B cell (primary cell): ENCODE data around the gene EPC1. TPM values are rescaled to one million over a fixed set of nuclear protein-coding genes. Genes with fewer than 3 reads are reported as not detected.
"Not testable (repeated sequence)": the region's sequence is repeated elsewhere in the genome, so short reads cannot be mapped to it uniquely, and the experiment has no call there.

Experiments
- ATAC-seq: fragments of 200-7000 bp; cut with Tn5 transposase; one replicate; pipeline ENCODE4 v1.10.0; 2021; ENCODE audit warnings: low read depth, mild to moderate bottlenecking, moderate number of reproducible peaks, moderate library complexity
- CTCF ChIA-PET: fragments of 350-600 bp; sonication (Branson Sonifier 250); formaldehyde crosslinking; loops from one replicate; lab custom pipeline; 2021; ENCODE audit warnings: antibody characterized with exemption, inconsistent platforms; lab: Charles Lee
- POLR2A ChIA-PET: fragments of 350-600 bp; sonication (Branson Sonifier 250); formaldehyde crosslinking; loops from one replicate; lab custom pipeline; 2021; ENCODE audit warnings: antibody characterized with exemption; lab: Charles Lee
- DNase-seq: peaks from one replicate; pipeline ENCODE4 v3.0.0; 2013
- H2AFZ ChIP-seq: 2 replicates; pipeline ENCODE4 v1.6.1; 2012; ENCODE audit warnings: mild to moderate bottlenecking, low read depth, low read length; ENCODE audit not compliant: insufficient read depth, poor library complexity, severe bottlenecking
- H3K27ac ChIP-seq, 2 donors: 1 replicate in 1 of 2; 2 replicates in 1 of 2; pipeline ENCODE4 v1.5.1; 2012 to 2013; ENCODE audit warnings: low read length in 2 of 2, mild to moderate bottlenecking in 2 of 2, moderate library complexity in 1 of 2
- H3K27me3 ChIP-seq, 4 experiments: fragments of 200-600 bp in 1 of 4; sonication (generic) in 1 of 4; replicated peaks in 1 of 4; 1 replicate in 2 of 4; 2 replicates in 2 of 4; pipeline versions ENCODE4 v1.6.1 to v1.7.0; 2013 to 2016; ENCODE audit warnings: low read length in 3 of 4, mild to moderate bottlenecking in 2 of 4, mixed read lengths in 1 of 4, moderate library complexity in 1 of 4; ENCODE audit not compliant: insufficient read depth in 4 of 4, control insufficient read depth in 3 of 4; ENCODE audit errors: control extremely low read depth in 1 of 4
- H3K36me3 ChIP-seq, 2 experiments: replicated peaks in 1 of 2; 1 replicate in 1 of 2; 2 replicates in 1 of 2; pipeline versions ENCODE4 v1.6.1 to v1.7.1; 2013; ENCODE audit warnings: low read length in 1 of 2; ENCODE audit not compliant: insufficient read depth in 2 of 2, control insufficient read depth in 1 of 2; ENCODE audit errors: control extremely low read depth in 1 of 2, extremely low read depth in 1 of 2
- H3K4me1 ChIP-seq, 2 donors: fragments of 200-600 bp in 1 of 2; sonication (generic) in 1 of 2; 1 replicate in 1 of 2; 2 replicates in 1 of 2; pipeline versions ENCODE4 v1.5.1 to v1.6.1; 2013 to 2017; ENCODE audit warnings: low read length in 2 of 2; ENCODE audit not compliant: control insufficient read depth in 2 of 2, insufficient read depth in 2 of 2
- H3K4me2 ChIP-seq: replicated peaks from 2 replicates; pipeline ENCODE3; 2012; ENCODE audit warnings: mild to moderate bottlenecking, low read depth, low read length; ENCODE audit not compliant: poor library complexity, severe bottlenecking
- H3K4me3 ChIP-seq, 5 experiments: fragments of 200-600 bp in 1 of 5; sonication (generic) in 1 of 5; 1 replicate in 3 of 5; 2 replicates in 2 of 5; pipeline versions ENCODE4 v1.5.1 to v1.7.0; 2011 to 2016; ENCODE audit warnings: low read length in 4 of 5, mild to moderate bottlenecking in 4 of 5, low read depth in 2 of 5, control low read depth in 1 of 5, moderate library complexity in 1 of 5; ENCODE audit not compliant: insufficient read depth in 1 of 5; ENCODE audit errors: control extremely low read depth in 1 of 5, extremely low read depth in 1 of 5
- H3K79me2 ChIP-seq: fragments of 200-600 bp; sonication (generic); one replicate; pipeline ENCODE4 v1.6.0; 2016; ENCODE audit warnings: low read length; ENCODE audit not compliant: control insufficient read depth, insufficient read depth
- H3K9ac ChIP-seq: fragments of 200-600 bp; sonication (generic); 2 replicates; pipeline ENCODE4 v1.6.1; 2017; ENCODE audit warnings: mild to moderate bottlenecking, low read length, moderate library complexity
- H3K9me3 ChIP-seq, 3 donors: one replicate each; pipeline versions ENCODE4 v1.6.1 to v1.7.1; 2013; ENCODE audit warnings: low read length in 2 of 3; ENCODE audit not compliant: control insufficient read depth in 2 of 3, insufficient read depth in 1 of 3; ENCODE audit errors: control extremely low read depth in 1 of 3
- H4K20me1 ChIP-seq: 2 replicates; pipeline ENCODE4 v1.6.0; 2012; ENCODE audit warnings: mild to moderate bottlenecking, low read length; ENCODE audit not compliant: insufficient read depth, control insufficient read depth, poor library complexity, severe bottlenecking
- H3K27ac Mint-ChIP-seq: one replicate; pipeline ENCODE4 v1.8.0; 2021; ENCODE audit warnings: mixed read lengths
- H3K27me3 Mint-ChIP-seq: one replicate; pipeline ENCODE4 v1.8.0; 2021; ENCODE audit warnings: mixed read lengths
- H3K4me1 Mint-ChIP-seq: one replicate; pipeline ENCODE4 v1.8.0; 2021; ENCODE audit warnings: mixed read lengths
- H3K4me3 Mint-ChIP-seq: one replicate; pipeline ENCODE4 v1.8.0; 2021; ENCODE audit warnings: mixed read lengths
- H3K9me3 Mint-ChIP-seq: one replicate; pipeline ENCODE4 v1.8.0; 2022; ENCODE audit warnings: mixed read lengths; ENCODE audit not compliant: insufficient read depth
- CTCF ChIP-seq: fragments of 200-600 bp; IDR thresholded peaks from one replicate; pipeline ENCODE4 v1.8.0; 2022; ENCODE audit warnings: antibody characterized with exemption, mild to moderate bottlenecking
- EZH2 ChIP-seq: IDR thresholded peaks from 2 replicates; pipeline ENCODE4 v1.6.1; 2012; ENCODE audit warnings: borderline replicate concordance, low read depth, mild to moderate bottlenecking, moderate library complexity, low read length; ENCODE audit not compliant: insufficient read depth, poor library complexity, severe bottlenecking
- WGBS: methylation state at CpG from one replicate; pipeline ENCODE4 v1.1.5; 2013; ENCODE audit warnings: missing lambda C conversion rate; ENCODE audit not compliant: insufficient coverage; 5-methylcytosine and 5-hydroxymethylcytosine counted together
- intact Hi-C: fragments of 100-400 bp; cut with micrococcal nuclease; formaldehyde crosslinking; loops from one replicate; pipeline ENCODE4 v1.10.0; 2022
- polyA plus RNA-seq: library from polyadenylated mRNA; depleted of rRNA; stranded (reverse); fragments of >200 nt; gene quantifications from 2 replicates; pipeline ENCODE4 v1.2.3, GENCODE V29; 2012
- total RNA-seq, 2 donors: library from RNA; stranded (reverse); fragments of 120-200 nt in 1 of 2; gene quantifications; 1 replicate in 1 of 2; 2 replicates in 1 of 2; pipeline versions ENCODE4 v1.2.3 to v1.2.4, GENCODE V29; 2013 to 2022

Gene EPC1
- total and polyA plus RNA-seq, 2 donors (not counting 1 experiment from before 2014, with no cell fraction given), result 120 to 220 TPM

GRCh38 chr10:32226624-32227023 is 120.3 kb downstream of the EPC1 start:
- intact Hi-C loops, result no loop called here
- Histone ChIP-seq H3K9ac (no peak overlapping the region), H3K4me3 (no peak overlapping the region), H3K4me2 (no peak overlapping the region), H3K79me2 (no peaks in the 10 kb centered on the region), H3K4me1 (no peaks in the 10 kb centered on the region), H3K27ac (no peak overlapping the region), H3K36me3 (no peaks in the 10 kb centered on the region), H3K27me3 (no peaks in the 10 kb centered on the region), H2AFZ (no peak overlapping the region), H3K9me3 (peaks cover 0 to 7% (median 2%) of the 10 kb centered on the region in 3 donors), H4K20me1 (no peaks in the 10 kb centered on the region)
- CTCF ChIA-PET, result no interaction called here
- DNase-seq, result no peak
- Mint-ChIP-seq H3K4me3 (no peak overlapping the region), H3K9me3 (no peaks in the 10 kb centered on the region), H3K27me3 (peaks cover 11% of the 10 kb centered on the region), H3K4me1 (no peaks in the 10 kb centered on the region), H3K27ac (no peak overlapping the region)
- no CpG with 5 or more reads among the region's 1 CpG for WGBS
- TF ChIP-seq CTCF, result no peak
- POLR2A ChIA-PET, result no interaction called here
- no peak for ATAC-seq

GRCh38 chr10:32225976-32226375 is 121.0 kb downstream of the EPC1 start:
- no peak overlapping the region for H3K27ac Mint-ChIP-seq
- no peaks in the 10 kb centered on the region for H4K20me1 ChIP-seq
- intact Hi-C loops, result no loop called here
- H3K9me3 Mint-ChIP-seq, result no peaks in the 10 kb centered on the region
- H3K27me3 Mint-ChIP-seq, result peaks cover 11% of the 10 kb centered on the region
- no peak overlapping the region for H3K4me2 ChIP-seq
- no peak overlapping the region for H3K4me3 ChIP-seq
- H3K36me3 ChIP-seq, result no peaks in the 10 kb centered on the region
- H3K4me1 ChIP-seq, result no peaks in the 10 kb centered on the region
- H3K9ac ChIP-seq, result no peak overlapping the region
- H3K27ac ChIP-seq, result no peak overlapping the region
- no CpG with 5 or more reads among the region's 8 CpGs for WGBS
- H3K27me3 ChIP-seq, result no peaks in the 10 kb centered on the region
- ChIA-PET CTCF (no interaction called here), POLR2A (no interaction called here)
- H3K9me3 ChIP-seq, result peaks cover 0 to 7% (median 2%) of the 10 kb centered on the region in 3 donors
- H3K4me1 Mint-ChIP-seq, result no peaks in the 10 kb centered on the region
- no peak overlapping the region for H2AFZ ChIP-seq
- TF ChIP-seq CTCF (no peak), EZH2 (no peak)
- no peaks in the 10 kb centered on the region for H3K79me2 ChIP-seq
- H3K4me3 Mint-ChIP-seq, result no peak overlapping the region
- ATAC-seq (no peak), DNase-seq (no peak)

- DNase-seq, H3K27me3 Mint-ChIP-seq, H3K36me3 ChIP-seq, H3K27me3 ChIP-seq, H3K4me1 Mint-ChIP-seq, H3K9ac ChIP-seq, H2AFZ ChIP-seq, H3K27ac ChIP-seq, intact Hi-C loops, H3K9me3 Mint-ChIP-seq, H3K79me2 ChIP-seq, POLR2A ChIA-PET, H3K4me3 ChIP-seq, ATAC-seq, H4K20me1 ChIP-seq, CTCF ChIA-PET, H3K27ac Mint-ChIP-seq, H3K4me2 ChIP-seq, H3K4me1 ChIP-seq, H3K4me3 Mint-ChIP-seq: not testable (repeated sequence)
- WGBS, result no CpG with 5 or more reads among the region's 4 CpGs
- peaks cover 4 to 19% (median 8%) of the 10 kb centered on the region in 3 donors for H3K9me3 ChIP-seq
These were observed 124.6 kb downstream of the EPC1 start for GRCh38 chr10:32222376-32222775.
